ENCODE results near the gene ALKBH2. TPM values are rescaled to one million over a fixed set of nuclear protein-coding genes. Genes with fewer than 3 reads are reported as not detected.
"Not testable (repeated sequence)": the region's sequence is repeated elsewhere in the genome, so short reads cannot be mapped to it uniquely, and the experiment has no call there.

The ALKBH2 gene
- total RNA-seq, 2 donors from 2014 or later: 10.5 to 23.3 TPM

GRCh38 chr12:109053382-109054123 is 39.7 kb downstream of the ALKBH2 start:
- WGBS, 2 experiments (ENCODE audit: insufficient coverage in 1 of 2, insufficient read length in 1 of 2): 60 to 67% methylated on average over 6 to 9 of the region's 9 CpGs
- DNase-seq: no peak
- Histone ChIP-seq H3K4me1 (ENCODE audit: control insufficient read depth, insufficient read depth, low read length) (no peaks in the 10 kb centered on the region), H3K9me3 (ENCODE audit: control insufficient read depth, low read length) (no peaks in the 10 kb centered on the region), H3K36me3 (ENCODE audit: control insufficient read depth, insufficient read depth, low read length) (peaks cover 10% of the 10 kb centered on the region), H3K9ac (ENCODE audit: extremely low read depth, low read length, poor library complexity, severe bottlenecking) (peak overlapping the region; percentile 71), H3K27ac (ENCODE audit: low read depth, low read length) (no peak overlapping the region), H3K4me3 (ENCODE audit: low read length) (peak overlapping the region; percentile 92), H3K27me3 (ENCODE audit: control insufficient read depth, insufficient read depth, low read length, poor library complexity, severe bottlenecking) (no peaks in the 10 kb centered on the region)
- Mint-ChIP-seq H3K36me3 (ENCODE audit: low read depth) (peaks cover 3% of the 10 kb centered on the region), H3K9me3 (no peaks in the 10 kb centered on the region), H3K4me1 (peaks cover 14% of the 10 kb centered on the region), H3K27ac (peak overlapping the region; percentile 82), H3K27me3 (ENCODE audit: insufficient read depth) (no peaks in the 10 kb centered on the region), H3K4me3 (peak overlapping the region; percentile 87)
- TF ChIP-seq CTCF (conservative IDR thresholded peaks at IDR 0.05): no peak

- H3K27ac ChIP-seq (ENCODE audit: low read depth, low read length): no peak within 1 kb of the TSS
- WGBS, 2 experiments (ENCODE audit: insufficient coverage in 1 of 2, insufficient read length in 1 of 2): 1% methylated on average over 18 to 61 of the region's 61 CpGs
- peaks cover 14% of the 10 kb centered on the region for H3K4me1 Mint-ChIP-seq
- peak; percentile 96 for DNase-seq
- peaks cover 4% of the 10 kb centered on the region for H3K36me3 ChIP-seq (ENCODE audit: control insufficient read depth, insufficient read depth, low read length)
- H3K9me3 Mint-ChIP-seq: no peaks in the 10 kb centered on the region
- no peaks in the 10 kb centered on the region for H3K9me3 ChIP-seq (ENCODE audit: control insufficient read depth, low read length)
- H3K27me3 ChIP-seq (ENCODE audit: control insufficient read depth, insufficient read depth, low read length, poor library complexity, severe bottlenecking): no peaks in the 10 kb centered on the region
- H3K4me3 Mint-ChIP-seq: peak within 1 kb of the TSS; percentile 87
- peak within 1 kb of the TSS; percentile 71 for H3K9ac ChIP-seq (ENCODE audit: extremely low read depth, low read length, poor library complexity, severe bottlenecking)
- H3K36me3 Mint-ChIP-seq (ENCODE audit: low read depth): no peaks in the 10 kb centered on the region
- no peaks in the 10 kb centered on the region for H3K27me3 Mint-ChIP-seq (ENCODE audit: insufficient read depth)
- peak within 1 kb of the TSS; percentile 92 for H3K4me3 ChIP-seq (ENCODE audit: low read length)
- no peak for TF ChIP-seq CTCF (conservative IDR thresholded peaks at IDR 0.05)
- no peaks in the 10 kb centered on the region for H3K4me1 ChIP-seq (ENCODE audit: control insufficient read depth, insufficient read depth, low read length)
- peak within 1 kb of the TSS; percentile 89 for H3K27ac Mint-ChIP-seq
These were observed 40.6 kb downstream of the ALKBH2 start, which contains the start of gene USP30 for GRCh38 chr12:109052414-109053323. USP30 (plus strand) TSS chr12:109052576; CDS start chr12:109052679, 103 bp downstream.

DNA sequence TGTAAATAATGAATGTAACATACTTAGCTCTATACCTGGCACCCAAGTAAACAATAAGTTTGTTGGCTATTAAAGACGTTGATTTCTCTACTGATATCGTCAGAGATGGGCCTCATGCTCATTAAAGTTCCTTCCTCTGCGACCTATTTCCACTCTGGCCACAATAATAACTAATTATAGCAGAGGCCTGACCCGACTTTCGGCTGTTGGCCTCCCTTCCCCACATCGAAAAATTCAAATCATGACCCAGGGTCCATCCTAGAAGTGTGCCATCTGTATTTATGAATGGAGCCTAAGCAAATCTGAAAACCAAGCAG is 41.2 kb downstream of the ALKBH2 start:
- H3K4me3 ChIP-seq (ENCODE audit: low read length): peak overlapping the region; percentile 92
- H3K27me3 Mint-ChIP-seq (ENCODE audit: insufficient read depth): no peaks in the 10 kb centered on the region
- no peaks in the 10 kb centered on the region for H3K9me3 ChIP-seq (ENCODE audit: control insufficient read depth, low read length)
- peaks cover 4% of the 10 kb centered on the region for H3K36me3 ChIP-seq (ENCODE audit: control insufficient read depth, insufficient read depth, low read length)
- no peaks in the 10 kb centered on the region for H3K4me1 ChIP-seq (ENCODE audit: control insufficient read depth, insufficient read depth, low read length)
- no peaks in the 10 kb centered on the region for H3K9me3 Mint-ChIP-seq
- no peak overlapping the region for H3K9ac ChIP-seq (ENCODE audit: extremely low read depth, low read length, poor library complexity, severe bottlenecking)
- H3K27me3 ChIP-seq (ENCODE audit: control insufficient read depth, insufficient read depth, low read length, poor library complexity, severe bottlenecking): no peaks in the 10 kb centered on the region
- H3K4me1 Mint-ChIP-seq: peaks cover 14% of the 10 kb centered on the region
- H3K4me3 Mint-ChIP-seq: peak overlapping the region; percentile 87
- peak overlapping the region; percentile 89 for H3K27ac Mint-ChIP-seq
- H3K27ac ChIP-seq (ENCODE audit: low read depth, low read length): no peak overlapping the region
- no peak for TF ChIP-seq CTCF (conservative IDR thresholded peaks at IDR 0.05)
- no peaks in the 10 kb centered on the region for H3K36me3 Mint-ChIP-seq (ENCODE audit: low read depth)
- 43 to 44% methylated on average over 5 to 6 of the region's 6 CpGs for WGBS, 2 experiments (ENCODE audit: insufficient coverage in 1 of 2, insufficient read length in 1 of 2)
- no peak for DNase-seq

GRCh38 chr12:109049794-109050193 is 43.5 kb downstream of the ALKBH2 start:
- not testable (repeated sequence) for H3K27me3 ChIP-seq (ENCODE audit: control insufficient read depth, insufficient read depth, low read length, poor library complexity, severe bottlenecking); H3K9me3 Mint-ChIP-seq; H3K4me3 Mint-ChIP-seq; H3K4me3 ChIP-seq (ENCODE audit: low read length); H3K4me1 ChIP-seq (ENCODE audit: control insufficient read depth, insufficient read depth, low read length); H3K27ac ChIP-seq (ENCODE audit: low read depth, low read length); H3K36me3 ChIP-seq (ENCODE audit: control insufficient read depth, insufficient read depth, low read length); H3K36me3 Mint-ChIP-seq (ENCODE audit: low read depth); H3K27ac Mint-ChIP-seq; H3K27me3 Mint-ChIP-seq (ENCODE audit: insufficient read depth); H3K9ac ChIP-seq (ENCODE audit: extremely low read depth, low read length, poor library complexity, severe bottlenecking); H3K9me3 ChIP-seq (ENCODE audit: control insufficient read depth, low read length)
- peak; percentile 18 for DNase-seq
- H3K4me1 Mint-ChIP-seq: peaks cover 14% of the 10 kb centered on the region
- WGBS, 2 experiments (ENCODE audit: insufficient coverage in 1 of 2, insufficient read length in 1 of 2): 91 to 95% methylated on average over 8 of the region's 8 CpGs

DNA sequence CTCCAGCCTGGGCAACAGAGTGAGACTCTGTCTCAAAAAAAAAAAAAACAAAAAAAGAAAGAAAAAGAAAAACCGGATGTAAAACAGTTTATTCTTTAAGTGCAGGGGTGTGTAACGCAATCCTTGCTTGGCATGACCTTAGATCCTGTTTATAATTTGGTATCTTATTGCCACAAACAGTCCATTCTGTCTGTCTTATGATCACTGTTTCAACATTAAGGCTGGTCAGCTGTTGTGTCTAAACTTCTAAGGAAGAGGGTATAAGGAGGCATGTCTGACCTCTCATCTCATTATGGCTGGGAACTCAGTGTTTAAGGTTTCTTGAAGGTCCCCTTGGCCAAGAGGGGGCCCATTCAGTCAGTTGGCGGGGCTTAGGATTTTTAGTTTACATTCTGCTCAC is 44.6 kb downstream of the ALKBH2 start:
- not testable (repeated sequence) for H3K4me1 ChIP-seq (ENCODE audit: control insufficient read depth, insufficient read depth, low read length); H3K36me3 ChIP-seq (ENCODE audit: control insufficient read depth, insufficient read depth, low read length); H3K27ac ChIP-seq (ENCODE audit: low read depth, low read length); H3K36me3 Mint-ChIP-seq (ENCODE audit: low read depth); H3K27ac Mint-ChIP-seq; H3K9ac ChIP-seq (ENCODE audit: extremely low read depth, low read length, poor library complexity, severe bottlenecking); H3K9me3 Mint-ChIP-seq; H3K4me3 Mint-ChIP-seq; DNase-seq; H3K27me3 Mint-ChIP-seq (ENCODE audit: insufficient read depth); H3K27me3 ChIP-seq (ENCODE audit: control insufficient read depth, insufficient read depth, low read length, poor library complexity, severe bottlenecking); H3K9me3 ChIP-seq (ENCODE audit: control insufficient read depth, low read length); H3K4me3 ChIP-seq (ENCODE audit: low read length)
- 83 to 93% methylated on average over 1 to 3 of the region's 3 CpGs for WGBS, 2 experiments (ENCODE audit: insufficient coverage in 1 of 2, insufficient read length in 1 of 2)
- peaks cover 11% of the 10 kb centered on the region for H3K4me1 Mint-ChIP-seq

All from endodermal cell (in vitro differentiated cells).